Upper lobe of left lung (tissue), 6 donors: ENCODE measurements around the gene RAB3GAP1. TPM values are rescaled to one million over a fixed set of nuclear protein-coding genes. Genes with fewer than 3 reads are reported as not detected.

Experiments used
- ATAC-seq, 2 donors: fragments of 200-7000 bp; cut with Tn5 transposase; one replicate each; pipeline ENCODE4 v1.9.1; 2022; ENCODE audit warnings: mild to moderate bottlenecking in 2 of 2, moderate library complexity in 2 of 2; ENCODE audit not compliant: low FRiP score in 2 of 2
- DNase-seq, 2 donors: peaks; one replicate each; pipeline ENCODE4 v3.0.0-alpha.2; 2019 to 2020
- H3K27ac ChIP-seq, 4 donors: fragments of 200-600 bp; sonication (generic); one replicate each; pipeline ENCODE4 v1.5.1; 2016 to 2019
- H3K27me3 ChIP-seq, 4 donors: fragments of 200-600 bp; sonication (generic); one replicate each; pipeline ENCODE4 v1.5.1; 2017 to 2019
- H3K36me3 ChIP-seq, 4 donors: fragments of 200-600 bp; sonication (generic); one replicate each; pipeline ENCODE4 v1.5.1; 2016 to 2019
- H3K4me1 ChIP-seq, 4 donors: fragments of 200-600 bp; sonication (generic); one replicate each; pipeline ENCODE4 v1.5.1; 2018 to 2019
- H3K4me3 ChIP-seq, 4 donors: fragments of 200-600 bp; sonication (generic); one replicate each; pipeline ENCODE4 v1.5.1; 2017 to 2019; ENCODE audit warnings: mild to moderate bottlenecking in 2 of 4, moderate library complexity in 1 of 4
- H3K9me3 ChIP-seq, 4 donors: fragments of 200-600 bp; sonication (generic); one replicate each; pipeline ENCODE4 v1.5.1; 2018 to 2019
- EP300 ChIP-seq, 4 donors: sonication (generic); formaldehyde crosslinking; IDR thresholded peaks; one replicate each; pipeline ENCODE4 v1.5.1; 2017; ENCODE audit warnings: antibody characterized with exemption in 4 of 4, control low read depth in 2 of 4
- POLR2A ChIP-seq, 4 donors: fragments of 450-650 bp; IDR thresholded peaks; one replicate each; pipeline ENCODE4 v1.5.1; 2016 to 2017; ENCODE audit warnings: antibody characterized with exemption in 4 of 4, mild to moderate bottlenecking in 2 of 4
- POLR2AphosphoS5 ChIP-seq, 2 donors: sonication (generic); formaldehyde crosslinking; IDR thresholded peaks; one replicate each; pipeline ENCODE4 v1.5.1; 2017; ENCODE audit warnings: antibody characterized with exemption in 2 of 2
- WGBS, 2 donors: methylation state at CpG; one replicate each; pipeline ENCODE4 v1.1.5; 2017 to 2018; 5-methylcytosine and 5-hydroxymethylcytosine counted together
- total RNA-seq, 6 donors: library from RNA; depleted of rRNA in 4 of 6; stranded (reverse); fragments of >200 nt in 4 of 6; gene quantifications; one replicate each; pipeline versions ENCODE4 v1.1.0 to v1.2.1, GENCODE V29; 2016 to 2021
- TF ChIP-seq, protein P1 (sequence below), 6 experiments: fragments of 450-650 bp in 4 of 6; fragments of 200-600 bp in 2 of 6; sonication (generic) in 2 of 6; IDR thresholded peaks; one replicate each; pipeline ENCODE4 v1.5.1; 2016 to 2019; ENCODE audit warnings: antibody characterized with exemption in 6 of 6
- donor health status: DM: no; HTN: no; CAD: no; lungs with moderate emphysema.
- donor health status: DM: no; HTN: yes; CAD: no; lungs with severe emphysema.

RAB3GAP1 gene
- total RNA-seq, 6 donors from 2014 or later, result 30.9 to 51.0 (median 36.0) TPM

DNA sequence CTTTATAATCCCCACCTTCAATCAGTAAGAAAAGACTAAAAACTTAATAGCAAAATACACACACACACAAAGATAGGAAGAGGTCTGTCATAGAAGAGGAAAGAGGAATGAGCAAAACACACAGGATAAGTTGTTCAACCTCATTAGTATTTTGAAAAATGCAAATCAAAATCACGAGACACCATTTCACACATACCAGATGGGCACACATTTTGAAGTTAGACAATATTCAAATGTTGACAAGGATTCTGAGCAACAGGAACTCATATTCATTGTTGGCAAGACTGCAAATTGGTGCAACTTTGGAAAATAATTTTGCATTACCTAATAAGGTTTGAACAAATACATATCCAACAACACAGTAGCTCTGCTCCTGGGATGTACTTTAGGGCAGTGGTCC is 127.6 kb downstream of the RAB3GAP1 start:
- 87 to 88% methylated on average over 1 of the region's 1 CpG for WGBS, 2 donors
- Histone ChIP-seq H3K36me3 (peaks cover 0 to 25% (median 7%) of the 10 kb centered on the region in 4 donors), H3K27ac (no peak overlapping the region), H3K9me3 (no peaks in the 10 kb centered on the region), H3K27me3 (no peaks in the 10 kb centered on the region), H3K4me3 (no peak overlapping the region), H3K4me1 (no peaks in the 10 kb centered on the region)
- ATAC-seq, result no peak
- TF ChIP-seq POLR2AphosphoS5 (IDR thresholded peaks at IDR 0.05), result no peak
- TF ChIP-seq, protein P1, sequence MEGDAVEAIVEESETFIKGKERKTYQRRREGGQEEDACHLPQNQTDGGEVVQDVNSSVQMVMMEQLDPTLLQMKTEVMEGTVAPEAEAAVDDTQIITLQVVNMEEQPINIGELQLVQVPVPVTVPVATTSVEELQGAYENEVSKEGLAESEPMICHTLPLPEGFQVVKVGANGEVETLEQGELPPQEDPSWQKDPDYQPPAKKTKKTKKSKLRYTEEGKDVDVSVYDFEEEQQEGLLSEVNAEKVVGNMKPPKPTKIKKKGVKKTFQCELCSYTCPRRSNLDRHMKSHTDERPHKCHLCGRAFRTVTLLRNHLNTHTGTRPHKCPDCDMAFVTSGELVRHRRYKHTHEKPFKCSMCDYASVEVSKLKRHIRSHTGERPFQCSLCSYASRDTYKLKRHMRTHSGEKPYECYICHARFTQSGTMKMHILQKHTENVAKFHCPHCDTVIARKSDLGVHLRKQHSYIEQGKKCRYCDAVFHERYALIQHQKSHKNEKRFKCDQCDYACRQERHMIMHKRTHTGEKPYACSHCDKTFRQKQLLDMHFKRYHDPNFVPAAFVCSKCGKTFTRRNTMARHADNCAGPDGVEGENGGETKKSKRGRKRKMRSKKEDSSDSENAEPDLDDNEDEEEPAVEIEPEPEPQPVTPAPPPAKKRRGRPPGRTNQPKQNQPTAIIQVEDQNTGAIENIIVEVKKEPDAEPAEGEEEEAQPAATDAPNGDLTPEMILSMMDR (IDR thresholded peaks at IDR 0.05), result no peak
- no peak for TF ChIP-seq EP300 (IDR thresholded peaks at IDR 0.05)
- no peak for TF ChIP-seq POLR2A (IDR thresholded peaks at IDR 0.05)
- DNase-seq, result no peak

DNA sequence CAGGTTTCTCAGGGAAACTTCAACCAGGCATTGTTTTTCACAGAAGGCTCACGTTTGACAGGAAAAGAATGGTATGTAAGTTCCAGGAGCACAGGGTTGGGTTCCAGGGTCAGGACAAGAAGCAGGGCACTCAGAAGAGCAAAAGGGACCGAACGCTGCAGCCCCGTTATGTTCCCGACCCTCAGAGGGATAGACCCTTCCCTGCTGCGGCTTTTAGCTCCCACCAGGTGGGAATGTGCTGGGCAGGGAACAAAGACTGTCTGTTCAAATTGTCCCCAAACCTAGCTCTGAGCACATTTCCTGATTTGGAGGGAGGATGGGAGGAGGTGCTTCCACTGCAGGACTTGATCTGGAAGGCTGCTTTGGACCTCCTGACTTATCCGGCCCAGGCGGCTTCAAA is 130.1 kb downstream of the RAB3GAP1 start:
- H3K27me3 ChIP-seq, result no peaks in the 10 kb centered on the region
- DNase-seq (no peak), ATAC-seq (no peak)
- H3K9me3 ChIP-seq, result no peaks in the 10 kb centered on the region
- 78 to 85% methylated on average over 8 of the region's 8 CpGs for WGBS, 2 donors
- no peak overlapping the region for H3K4me3 ChIP-seq
- H3K36me3 ChIP-seq, result peaks cover 0 to 3% (median 0%) of the 10 kb centered on the region in 4 donors
- no peaks in the 10 kb centered on the region for H3K4me1 ChIP-seq
- TF ChIP-seq POLR2AphosphoS5 (IDR thresholded peaks at IDR 0.05) (no peak), EP300 (IDR thresholded peaks at IDR 0.05) (no peak), POLR2A (IDR thresholded peaks at IDR 0.05) (no peak)
- TF ChIP-seq, protein P1 (IDR thresholded peaks at IDR 0.05), result no peak
- no peak overlapping the region for H3K27ac ChIP-seq

DNA sequence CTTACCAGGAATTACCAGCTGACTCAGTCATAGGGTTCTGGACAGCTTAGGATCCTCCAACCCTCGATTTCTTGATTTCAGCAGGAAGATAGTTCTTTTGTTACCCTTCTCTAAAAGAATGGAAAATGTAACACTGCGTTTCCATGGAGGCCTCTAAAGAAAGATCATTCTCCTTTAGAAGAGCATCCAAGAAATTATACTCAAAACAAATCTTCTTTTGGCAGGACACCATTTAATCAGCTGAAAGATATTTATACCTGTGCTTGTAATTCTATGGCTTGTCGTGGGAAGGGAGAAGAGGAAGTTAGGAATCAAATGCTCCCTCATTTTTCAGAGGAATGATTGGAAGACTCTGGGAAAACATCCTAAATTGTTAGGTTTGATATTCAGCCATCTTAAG is 130.5 kb downstream of the RAB3GAP1 start:
- H3K9me3 ChIP-seq, result no peaks in the 10 kb centered on the region
- no peaks in the 10 kb centered on the region for H3K27me3 ChIP-seq
- H3K4me1 ChIP-seq, result no peaks in the 10 kb centered on the region
- H3K36me3 ChIP-seq, result peaks cover 0 to 3% (median 0%) of the 10 kb centered on the region in 4 donors
- ATAC-seq (no peak), DNase-seq (no peak)
- no peak overlapping the region for H3K4me3 ChIP-seq
- no peak overlapping the region for H3K27ac ChIP-seq
- 76 to 80% methylated on average over 3 of the region's 3 CpGs for WGBS, 2 donors
- no peak for TF ChIP-seq EP300 (IDR thresholded peaks at IDR 0.05)
- TF ChIP-seq, protein P1 (IDR thresholded peaks at IDR 0.05), result no peak
- no peak for TF ChIP-seq POLR2AphosphoS5 (IDR thresholded peaks at IDR 0.05)

DNA sequence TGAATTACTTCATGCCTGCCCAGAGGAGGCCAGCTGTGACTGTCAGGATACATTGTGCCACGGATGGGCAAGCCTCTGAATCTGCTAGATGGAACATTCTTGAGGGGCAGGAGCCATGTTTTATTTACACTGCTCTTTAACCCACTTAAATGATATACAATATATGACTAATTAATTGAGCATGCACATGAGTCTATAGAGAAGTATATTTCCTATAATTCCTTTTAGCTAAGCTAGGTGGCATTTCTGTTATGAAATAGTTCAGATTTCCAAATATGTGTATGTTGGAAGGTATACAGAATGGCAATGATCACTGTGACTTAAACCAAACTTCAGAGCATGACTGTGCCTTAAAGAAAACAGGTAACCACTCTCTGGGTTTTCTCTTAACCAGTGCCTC is 131.7 kb downstream of the RAB3GAP1 start:
- Histone ChIP-seq H3K27me3 (no peaks in the 10 kb centered on the region), H3K4me3 (no peak overlapping the region), H3K9me3 (no peaks in the 10 kb centered on the region), H3K36me3 (no peaks in the 10 kb centered on the region), H3K27ac (no peak overlapping the region), H3K4me1 (no peaks in the 10 kb centered on the region)
- ATAC-seq (no peak), DNase-seq (no peak)
- WGBS, 2 donors, result 88 to 90% methylated on average over 1 of the region's 1 CpG
- TF ChIP-seq EP300 (IDR thresholded peaks at IDR 0.05), result no peak
- TF ChIP-seq POLR2A (IDR thresholded peaks at IDR 0.05), result no peak
- no peak for TF ChIP-seq POLR2AphosphoS5 (IDR thresholded peaks at IDR 0.05)
- TF ChIP-seq, protein P1 (IDR thresholded peaks at IDR 0.05), result no peak

DNA sequence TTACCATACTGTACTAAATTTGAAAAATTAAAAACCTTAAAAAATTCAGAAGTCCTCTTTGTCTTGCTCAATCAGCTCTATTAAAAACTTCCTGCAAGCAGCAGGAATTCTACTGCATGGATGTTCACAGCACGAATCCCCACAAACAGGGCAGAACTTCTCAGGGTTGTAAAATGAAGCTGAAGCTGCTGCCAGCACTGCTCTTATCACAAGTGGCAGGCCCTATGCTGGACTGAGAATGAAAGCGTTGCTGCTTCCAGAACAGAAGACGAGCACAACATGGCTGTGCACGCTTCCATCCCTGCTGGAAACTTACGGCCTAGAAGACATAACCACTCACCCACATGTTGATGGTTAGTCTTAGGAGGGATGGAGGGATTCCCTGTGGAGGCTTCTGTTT is 134.0 kb downstream of the RAB3GAP1 start:
- Histone ChIP-seq H3K36me3 (no peaks in the 10 kb centered on the region), H3K27me3 (no peaks in the 10 kb centered on the region), H3K27ac (no peak overlapping the region), H3K9me3 (peaks cover 0 to 4% (median 0%) of the 10 kb centered on the region in 4 donors), H3K4me3 (no peak overlapping the region), H3K4me1 (no peaks in the 10 kb centered on the region)
- DNase-seq (no peak), ATAC-seq (no peak)
- TF ChIP-seq POLR2A (IDR thresholded peaks at IDR 0.05), result no peak
- whole genome bisulfite sequencing, 2 donors, result 88 to 89% methylated on average over 5 of the region's 5 CpGs
